Tibial nerve (tissue), 4 donors: ENCODE data around the gene ATP6V0E2. TPM values are rescaled to one million over a fixed set of nuclear protein-coding genes. Genes with fewer than 3 reads are reported as not detected.

Experiments
- DNase-seq, 2 donors: peaks; one replicate each; pipeline ENCODE4 v3.0.0-alpha.2; 2019; ENCODE audit warnings: low spot score in 2 of 2
- H3K27ac ChIP-seq, 4 donors: fragments of 200-600 bp; sonication (generic) in 3 of 4; one replicate each; pipeline ENCODE4 v1.5.1; 2017 to 2019; ENCODE audit warnings: mild to moderate bottlenecking in 1 of 4
- H3K27me3 ChIP-seq, 2 donors: fragments of 200-600 bp; sonication (generic) in 1 of 2; one replicate each; pipeline versions ENCODE4 v1.5.1 to v1.6.0; 2017 to 2019
- H3K36me3 ChIP-seq, 3 donors: fragments of 200-600 bp; sonication (generic); one replicate each; pipeline ENCODE4 v1.5.1; 2018 to 2019
- H3K4me1 ChIP-seq, 4 donors: fragments of 200-600 bp; sonication (generic) in 3 of 4; one replicate each; pipeline ENCODE4 v1.5.1; 2017 to 2019
- H3K4me3 ChIP-seq, 4 donors: fragments of 200-600 bp; sonication (generic) in 3 of 4; one replicate each; pipeline ENCODE4 v1.5.1; 2017 to 2019; ENCODE audit warnings: mild to moderate bottlenecking in 1 of 4, moderate library complexity in 1 of 4
- H3K9me3 ChIP-seq, 4 donors: fragments of 200-600 bp; sonication (generic) in 3 of 4; one replicate each; pipeline ENCODE4 v1.5.1; 2017 to 2019
- EP300 ChIP-seq, 2 donors: sonication (generic); formaldehyde crosslinking; IDR thresholded peaks; one replicate each; pipeline ENCODE4 v1.6.1; 2017; ENCODE audit warnings: antibody characterized with exemption in 2 of 2, mild to moderate bottlenecking in 1 of 2
- POLR2A ChIP-seq, 2 donors: fragments of 450-650 bp; IDR thresholded peaks; one replicate each; pipeline ENCODE4 v1.6.1; 2017; ENCODE audit warnings: antibody characterized with exemption in 2 of 2, mild to moderate bottlenecking in 2 of 2, moderate library complexity in 2 of 2
- WGBS, 2 donors: methylation state at CpG; one replicate each; pipeline ENCODE4 v1.1.5; 2018; 5-methylcytosine and 5-hydroxymethylcytosine counted together
- total RNA-seq, 4 donors: library from RNA; depleted of rRNA; stranded (reverse); fragments of >200 nt; gene quantifications; one replicate each; pipeline ENCODE4 v1.1.0, GENCODE V29; 2016
- TF ChIP-seq, protein P1 (sequence below), 5 experiments: fragments of 200-600 bp in 3 of 5; fragments of 450-650 bp in 2 of 5; sonication (generic) in 3 of 5; IDR thresholded peaks; one replicate each; pipeline ENCODE4 v1.5.1; 2016 to 2019; ENCODE audit warnings: antibody characterized with exemption in 5 of 5, mild to moderate bottlenecking in 3 of 5, moderate library complexity in 2 of 5

Gene ATP6V0E2
- total RNA-seq, 4 donors from 2014 or later, result 28.7 to 49.5 (median 38.1) TPM

DNA sequence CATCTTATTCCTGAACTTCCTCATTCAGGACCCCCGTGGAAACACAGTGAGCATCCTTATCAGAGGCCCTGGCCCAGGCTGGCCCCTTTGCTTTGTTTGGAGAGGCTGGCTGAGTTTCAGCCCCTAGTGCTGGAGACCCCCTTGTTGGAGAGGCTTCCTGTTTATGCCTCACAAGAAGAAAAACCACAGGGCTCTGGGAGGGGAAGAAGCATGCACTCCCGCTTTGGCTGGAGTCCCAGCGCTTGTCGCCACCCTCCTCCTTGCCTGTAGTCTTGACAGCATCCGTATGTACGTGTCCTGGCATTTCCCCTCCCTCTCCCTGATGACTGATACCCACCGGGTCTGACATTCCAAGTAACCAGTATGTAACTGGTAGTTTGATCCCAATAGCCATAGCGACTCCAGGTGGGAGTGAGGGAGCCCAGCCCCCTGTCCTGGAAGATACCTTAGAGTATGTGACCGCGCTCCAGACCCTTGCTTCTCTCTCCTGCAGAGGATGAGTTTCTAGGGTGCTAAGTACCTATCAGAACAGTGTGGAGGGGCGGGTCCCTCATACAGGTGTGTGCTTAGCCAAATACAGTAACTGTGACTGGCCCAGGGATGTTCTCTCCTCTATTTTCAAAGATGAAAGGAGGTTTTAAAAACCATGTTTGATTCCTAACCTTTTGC lies 6.9 kb upstream of the ATP6V0E2 start:
- H3K27me3 ChIP-seq, result no peaks in the 10 kb centered on the region
- TF ChIP-seq, protein P1, sequence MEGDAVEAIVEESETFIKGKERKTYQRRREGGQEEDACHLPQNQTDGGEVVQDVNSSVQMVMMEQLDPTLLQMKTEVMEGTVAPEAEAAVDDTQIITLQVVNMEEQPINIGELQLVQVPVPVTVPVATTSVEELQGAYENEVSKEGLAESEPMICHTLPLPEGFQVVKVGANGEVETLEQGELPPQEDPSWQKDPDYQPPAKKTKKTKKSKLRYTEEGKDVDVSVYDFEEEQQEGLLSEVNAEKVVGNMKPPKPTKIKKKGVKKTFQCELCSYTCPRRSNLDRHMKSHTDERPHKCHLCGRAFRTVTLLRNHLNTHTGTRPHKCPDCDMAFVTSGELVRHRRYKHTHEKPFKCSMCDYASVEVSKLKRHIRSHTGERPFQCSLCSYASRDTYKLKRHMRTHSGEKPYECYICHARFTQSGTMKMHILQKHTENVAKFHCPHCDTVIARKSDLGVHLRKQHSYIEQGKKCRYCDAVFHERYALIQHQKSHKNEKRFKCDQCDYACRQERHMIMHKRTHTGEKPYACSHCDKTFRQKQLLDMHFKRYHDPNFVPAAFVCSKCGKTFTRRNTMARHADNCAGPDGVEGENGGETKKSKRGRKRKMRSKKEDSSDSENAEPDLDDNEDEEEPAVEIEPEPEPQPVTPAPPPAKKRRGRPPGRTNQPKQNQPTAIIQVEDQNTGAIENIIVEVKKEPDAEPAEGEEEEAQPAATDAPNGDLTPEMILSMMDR (IDR thresholded peaks at IDR 0.05), result no peak
- TF ChIP-seq POLR2A (IDR thresholded peaks at IDR 0.05) (no peak), EP300 (IDR thresholded peaks at IDR 0.05) (no peak)
- 62 to 65% methylated on average over 11 of the region's 11 CpGs for WGBS, 2 donors
- H3K4me3 ChIP-seq, result no peak overlapping the region
- peaks cover 0 to 5% (median 0%) of the 10 kb centered on the region in 4 donors for H3K4me1 ChIP-seq
- no peak overlapping the region for H3K27ac ChIP-seq
- no peak for DNase-seq
- H3K9me3 ChIP-seq, result no peaks in the 10 kb centered on the region
- peaks cover 0 to 88% (median 7%) of the 10 kb centered on the region in 3 donors for H3K36me3 ChIP-seq

DNA sequence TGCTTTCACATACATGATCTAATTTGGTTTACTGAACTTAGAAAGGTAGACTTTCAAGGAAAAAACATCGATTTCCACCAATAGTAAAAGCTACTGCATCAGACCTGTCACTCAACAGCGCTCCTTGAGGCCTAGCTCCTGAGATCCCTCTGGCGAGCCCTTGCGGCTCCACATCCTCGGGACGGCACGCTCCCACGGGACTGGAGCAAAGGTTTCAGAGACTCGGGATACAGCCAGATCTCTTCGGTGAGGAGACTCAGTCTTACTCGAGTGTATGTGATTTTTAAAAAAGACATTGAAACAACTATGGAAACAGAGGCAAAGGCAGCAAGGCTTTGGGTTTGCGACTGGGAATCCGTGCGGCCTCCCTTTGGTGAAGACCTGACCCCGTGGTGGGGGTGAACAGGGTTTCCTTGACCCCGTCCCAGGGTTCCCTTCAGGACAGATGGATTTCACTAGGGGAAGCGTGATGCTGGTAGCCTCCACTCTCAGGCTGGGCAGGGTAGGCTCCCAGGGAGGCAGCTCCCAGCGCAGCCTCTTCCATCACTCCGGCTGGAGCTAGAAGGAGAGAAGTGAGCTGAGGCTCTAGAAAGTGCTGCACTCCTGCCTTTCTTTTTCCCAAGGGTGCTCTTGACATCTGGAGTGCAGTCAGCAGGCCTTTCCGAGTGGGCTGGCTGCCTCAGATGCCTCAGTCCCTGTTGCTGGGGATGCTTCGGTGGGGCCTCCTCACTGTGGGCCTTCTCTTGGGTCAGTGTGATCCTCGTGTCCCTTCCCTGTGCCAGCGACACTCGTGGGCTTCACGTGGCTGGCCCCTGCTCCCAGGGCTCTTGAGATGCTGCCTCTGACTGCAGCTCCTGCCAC lies 5.8 kb upstream of the ATP6V0E2 start:
- H3K36me3 ChIP-seq, result peaks cover 0 to 77% (median 0%) of the 10 kb centered on the region in 3 donors
- TF ChIP-seq POLR2A (IDR thresholded peaks at IDR 0.05), result no peak
- no peak for TF ChIP-seq EP300 (IDR thresholded peaks at IDR 0.05)
- TF ChIP-seq, protein P1 (IDR thresholded peaks at IDR 0.05), result no peak
- no peak for DNase-seq

DNA sequence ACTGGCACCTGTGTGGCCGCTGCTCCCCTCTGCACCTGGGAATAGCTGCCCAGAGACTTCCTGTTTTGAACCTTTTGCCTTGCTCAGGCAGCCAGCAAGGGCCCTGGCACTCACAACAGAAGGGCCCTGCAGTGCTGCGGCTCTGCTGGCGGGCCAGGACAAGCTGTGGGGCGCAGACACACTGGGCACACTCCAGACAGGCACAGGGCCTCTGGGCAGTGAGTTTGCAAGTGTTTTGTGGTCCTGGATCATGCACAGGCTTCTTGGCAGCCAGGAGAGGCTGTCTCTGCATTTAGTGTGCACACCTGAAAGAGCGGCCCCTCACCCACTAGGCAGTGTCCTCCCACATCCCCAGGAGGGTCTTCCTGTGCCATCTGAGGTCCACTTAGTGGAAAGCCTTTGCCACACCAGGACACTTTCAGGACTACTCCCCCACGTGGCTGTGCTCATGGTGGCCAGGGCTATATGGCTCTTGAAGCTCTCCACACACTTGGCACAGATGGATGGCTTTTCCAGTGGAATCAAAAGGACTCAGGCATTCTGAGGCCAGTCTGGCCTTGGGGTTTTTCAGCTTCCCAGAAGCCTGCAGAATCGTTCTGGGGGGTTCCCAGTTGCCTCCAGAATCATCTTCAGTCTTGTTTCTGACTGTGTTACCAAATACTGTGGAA lies 5.0 kb upstream of the ATP6V0E2 start:
- no peaks in the 10 kb centered on the region for H3K27me3 ChIP-seq
- no peak for DNase-seq
- H3K9me3 ChIP-seq, result no peaks in the 10 kb centered on the region
- H3K36me3 ChIP-seq, result peaks cover 0 to 69% (median 0%) of the 10 kb centered on the region in 3 donors
- H3K4me1 ChIP-seq, result peaks cover 0 to 11% (median 3%) of the 10 kb centered on the region in 4 donors
- TF ChIP-seq POLR2A (IDR thresholded peaks at IDR 0.05), result no peak
- TF ChIP-seq EP300 (IDR thresholded peaks at IDR 0.05), result no peak
- TF ChIP-seq, protein P1 (IDR thresholded peaks at IDR 0.05), result no peak
- no peak overlapping the region for H3K27ac ChIP-seq
- WGBS, 2 donors, result 67 to 72% methylated on average over 7 of the region's 7 CpGs
- H3K4me3 ChIP-seq, result no peak overlapping the region

More for the DNA sequence above, 5.8 kb upstream of the ATP6V0E2 start:
- WGBS, 2 donors, result 75 to 84% methylated on average over 25 of the region's 25 CpGs
- Histone ChIP-seq H3K9me3 (no peaks in the 10 kb centered on the region), H3K27me3 (no peaks in the 10 kb centered on the region), H3K27ac (no peak overlapping the region), H3K4me1 (peaks cover 0 to 9% (median 3%) of the 10 kb centered on the region in 4 donors), H3K4me3 (no peak overlapping the region)

DNA sequence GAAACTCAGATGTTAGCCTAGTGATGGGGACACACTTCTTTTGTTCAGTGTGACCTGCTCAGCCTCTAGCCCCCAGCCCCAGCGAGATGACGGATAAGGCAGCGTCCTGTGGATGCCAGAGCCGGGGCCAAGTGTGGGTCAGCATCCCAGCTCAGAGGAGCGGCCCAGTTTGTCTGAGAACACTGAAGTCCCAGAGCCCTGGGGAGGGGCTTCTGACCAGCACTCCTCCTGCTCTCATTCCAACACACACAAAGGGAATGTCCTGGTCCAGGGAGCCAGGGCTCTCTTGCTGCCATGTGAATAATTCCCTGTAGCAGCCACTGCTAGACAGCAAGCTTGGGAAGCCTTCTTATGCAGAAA lies 4.5 kb upstream of the ATP6V0E2 start:
- WGBS, 2 donors, result 60 to 84% methylated on average over 1 to 5 of the region's 5 CpGs
- Histone ChIP-seq H3K4me1 (peaks cover 0 to 15% (median 3%) of the 10 kb centered on the region in 4 donors), H3K27ac (no peak overlapping the region), H3K9me3 (no peaks in the 10 kb centered on the region), H3K27me3 (no peaks in the 10 kb centered on the region), H3K36me3 (peaks cover 0 to 64% (median 0%) of the 10 kb centered on the region in 3 donors), H3K4me3 (no peak overlapping the region)
- TF ChIP-seq, protein P1 (IDR thresholded peaks at IDR 0.05), result no peak
- no peak for DNase-seq
